Activated T-helper 9 cell treated with anti-CD3 and anti-CD28 coated beads, Interleukin-2, amount 50 U/mL, for 16 hours (primary cell): ENCODE measurements around the gene RTN4IP1.
"Not testable (repeated sequence)": the region's sequence is repeated elsewhere in the genome, so short reads cannot be mapped to it uniquely, and the experiment has no call there.

ENCODE experiments used
- DNase-seq: peaks from one replicate; pipeline ENCODE4 v3.0.0-alpha.2; 2020; ENCODE audit warnings: low read depth

RTN4IP1 gene

DNA sequence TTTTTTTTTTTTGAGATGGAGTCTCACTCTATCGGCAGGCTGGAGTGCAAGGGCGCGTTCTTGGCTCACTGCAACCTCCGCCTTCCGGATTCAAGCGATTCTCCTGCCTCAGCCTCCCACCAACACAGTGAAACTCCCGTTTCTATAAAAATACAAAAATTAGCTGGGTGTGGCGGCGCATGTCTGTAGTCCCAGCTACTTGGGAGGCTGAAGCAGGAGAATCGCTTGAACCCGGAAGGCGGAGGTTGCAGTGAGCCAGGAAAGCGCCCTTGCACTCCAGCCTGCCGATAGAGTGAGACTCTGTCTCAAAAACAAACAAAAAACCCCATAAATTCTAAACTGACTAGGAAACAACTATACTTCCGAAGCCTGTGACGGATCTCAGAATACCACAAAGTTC is 1.5 kb downstream of the RTN4IP1 start:
- DNase-seq: not testable (repeated sequence)

DNA sequence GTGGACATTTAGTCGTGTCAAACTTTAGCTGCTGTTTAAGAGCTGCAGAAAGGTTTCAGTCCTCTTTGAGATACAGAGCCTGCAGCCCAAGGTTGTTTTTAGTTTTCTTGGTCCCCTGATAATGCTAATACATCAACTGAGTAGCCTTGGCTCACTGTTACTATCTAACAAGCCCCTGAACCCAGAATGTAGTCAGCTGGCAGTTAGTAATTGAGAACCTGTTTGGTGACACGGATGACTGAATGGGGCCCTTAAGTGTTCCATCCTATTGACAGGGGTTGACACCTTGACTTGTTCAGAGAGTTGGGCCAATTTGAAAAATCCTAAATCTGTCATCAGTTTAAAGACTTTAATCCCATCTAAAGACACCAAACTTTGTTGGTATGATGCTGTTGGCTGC is 2.8 kb downstream of the RTN4IP1 start:
- DNase-seq: no peak

DNA sequence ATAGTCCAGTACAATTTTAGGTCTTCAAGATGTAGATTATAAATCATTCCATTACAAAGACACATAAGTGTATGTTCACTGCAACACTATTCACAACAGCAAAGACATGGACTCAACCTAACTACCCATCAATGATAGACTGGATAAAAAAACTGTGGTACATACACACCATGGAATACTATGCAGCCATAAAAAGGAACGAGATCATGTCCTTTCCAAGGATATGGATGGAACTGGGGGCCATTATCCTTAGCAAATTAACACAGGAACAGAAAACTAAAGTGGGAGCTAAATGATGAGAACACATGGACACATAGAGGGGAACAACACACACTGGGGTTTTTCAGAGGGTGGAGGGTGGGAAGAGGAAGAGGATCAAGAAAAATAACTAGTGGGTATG is 6.3 kb downstream of the RTN4IP1 start:
- DNase-seq: no peak

DNA sequence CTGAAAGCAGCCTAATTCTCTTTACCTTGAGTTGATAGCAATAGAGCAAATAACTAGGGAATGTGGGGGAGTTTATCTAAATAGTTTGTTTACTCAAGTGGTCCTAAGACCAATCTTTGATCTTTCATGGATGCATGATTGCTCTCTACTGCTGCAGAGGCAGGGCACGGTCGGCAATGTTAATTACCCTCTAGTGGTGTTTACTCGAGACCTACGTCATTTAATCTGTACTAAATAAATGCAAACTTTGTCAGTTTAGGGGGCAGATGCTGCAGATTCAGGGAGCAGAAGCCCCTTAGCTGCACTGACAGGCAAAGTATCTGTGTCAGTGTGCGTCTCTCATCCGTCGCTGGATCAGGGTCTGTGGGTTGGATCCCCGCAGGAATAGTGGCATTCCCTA is 6.9 kb downstream of the RTN4IP1 start:
- no peak for DNase-seq

DNA sequence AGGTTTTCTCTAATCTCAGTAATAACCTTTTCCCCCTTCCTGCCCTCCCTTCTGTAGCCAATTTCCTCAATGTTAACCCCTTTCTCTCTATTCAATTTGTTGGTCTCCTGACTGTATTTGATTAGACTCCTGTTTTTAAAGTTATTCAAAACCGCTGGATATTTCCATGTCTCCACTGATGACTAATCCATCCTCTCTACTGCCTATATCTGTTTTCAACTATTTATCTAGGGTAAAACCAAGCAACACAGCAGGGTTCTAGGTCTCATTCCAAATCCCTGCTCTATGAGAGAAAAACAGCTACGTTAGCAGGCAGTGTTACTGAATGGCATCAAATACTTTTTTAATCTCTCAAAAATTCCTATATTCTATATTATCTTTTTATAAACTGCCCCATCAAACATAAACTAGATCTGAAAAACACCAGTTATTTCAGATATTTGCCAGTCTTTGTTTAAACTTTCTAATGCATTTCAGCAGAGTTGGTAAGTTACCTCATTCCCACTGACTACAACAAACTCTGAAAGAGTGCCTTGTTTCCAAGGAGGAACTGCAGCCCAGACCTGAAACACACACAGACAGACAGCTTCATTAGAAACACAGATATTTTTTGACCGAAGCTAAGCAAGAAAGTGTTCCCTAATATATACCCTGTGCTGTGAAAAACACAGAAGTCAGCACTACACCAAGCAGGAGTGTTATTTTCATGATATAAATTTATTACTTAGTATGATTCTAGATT is 8.2 kb downstream of the RTN4IP1 start:
- DNase-seq: no peak

DNA sequence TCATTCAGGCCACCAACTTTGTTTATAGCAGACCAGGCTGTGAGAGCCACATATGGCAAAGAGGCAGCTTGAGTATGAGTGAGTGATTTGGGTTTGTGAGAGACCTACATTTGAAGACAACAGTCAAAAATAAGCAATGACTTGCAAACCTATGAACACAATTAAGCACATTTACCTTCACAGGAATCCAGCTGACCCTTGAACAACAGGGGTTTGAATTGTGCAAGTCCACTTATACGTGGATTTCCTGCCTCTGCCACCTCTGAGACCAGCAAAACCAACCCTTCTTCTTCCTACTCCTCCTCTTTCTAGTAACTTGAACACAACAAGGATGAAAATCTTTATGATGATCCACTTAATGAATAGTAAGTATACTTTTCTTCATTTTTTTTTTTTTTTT is 10.1 kb downstream of the RTN4IP1 start:
- DNase-seq: no peak

DNA sequence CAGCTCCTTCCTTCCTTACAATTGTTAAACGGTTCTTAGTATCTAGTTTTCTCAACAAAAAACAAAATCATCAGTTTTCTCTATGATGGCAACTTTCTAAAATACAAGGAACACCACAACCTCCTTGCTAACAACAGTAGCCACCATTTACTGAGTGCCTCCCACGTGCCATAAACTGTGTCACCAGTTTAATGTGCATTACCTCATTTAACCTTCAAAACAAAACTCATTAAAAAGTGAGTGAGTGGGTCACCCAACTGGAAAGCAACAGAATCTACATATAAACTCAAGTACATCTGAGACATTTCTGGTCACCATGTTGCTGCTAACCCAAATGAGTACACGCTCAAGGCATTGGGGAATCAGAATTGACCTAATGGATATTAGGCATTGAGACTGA is 11.0 kb downstream of the RTN4IP1 start:
- no peak for DNase-seq

DNA sequence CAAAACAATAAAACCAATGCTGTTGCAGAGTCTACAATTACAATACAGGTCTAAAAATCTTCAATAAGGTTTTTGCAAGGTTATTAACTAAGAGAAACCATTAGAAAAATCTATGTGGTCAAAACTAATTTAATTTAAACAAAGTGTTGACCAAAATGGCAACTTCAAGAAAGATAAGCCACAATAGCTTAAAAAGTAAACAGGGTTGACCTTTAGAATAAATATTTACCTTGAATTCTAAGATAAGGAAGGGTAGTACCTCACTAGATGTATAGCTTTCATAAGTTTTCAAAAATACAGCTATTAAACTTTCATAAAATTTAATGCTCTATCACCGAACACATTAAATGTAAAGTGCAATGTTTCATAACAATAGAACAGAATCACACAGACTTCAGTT is 11.4 kb downstream of the RTN4IP1 start:
- no peak for DNase-seq

DNA sequence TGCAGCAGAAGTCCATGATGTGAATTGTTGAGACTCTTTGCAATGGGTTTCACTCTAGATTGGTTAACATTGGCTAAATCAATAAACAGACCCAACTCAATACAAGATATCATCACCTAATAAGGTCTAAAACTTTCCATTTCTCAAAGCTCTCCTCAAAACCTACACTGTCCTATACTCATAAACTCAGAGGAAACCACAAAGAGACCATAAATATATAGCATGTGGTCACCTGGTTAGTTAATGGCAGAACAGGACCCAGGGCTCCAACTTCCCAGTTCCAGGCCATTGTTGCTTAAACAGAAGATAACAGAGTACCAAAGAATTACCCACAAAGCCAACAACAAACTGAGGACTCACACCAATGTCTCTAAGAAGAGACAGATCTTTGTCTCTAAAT is 12.0 kb downstream of the RTN4IP1 start:
- DNase-seq: no peak

DNA sequence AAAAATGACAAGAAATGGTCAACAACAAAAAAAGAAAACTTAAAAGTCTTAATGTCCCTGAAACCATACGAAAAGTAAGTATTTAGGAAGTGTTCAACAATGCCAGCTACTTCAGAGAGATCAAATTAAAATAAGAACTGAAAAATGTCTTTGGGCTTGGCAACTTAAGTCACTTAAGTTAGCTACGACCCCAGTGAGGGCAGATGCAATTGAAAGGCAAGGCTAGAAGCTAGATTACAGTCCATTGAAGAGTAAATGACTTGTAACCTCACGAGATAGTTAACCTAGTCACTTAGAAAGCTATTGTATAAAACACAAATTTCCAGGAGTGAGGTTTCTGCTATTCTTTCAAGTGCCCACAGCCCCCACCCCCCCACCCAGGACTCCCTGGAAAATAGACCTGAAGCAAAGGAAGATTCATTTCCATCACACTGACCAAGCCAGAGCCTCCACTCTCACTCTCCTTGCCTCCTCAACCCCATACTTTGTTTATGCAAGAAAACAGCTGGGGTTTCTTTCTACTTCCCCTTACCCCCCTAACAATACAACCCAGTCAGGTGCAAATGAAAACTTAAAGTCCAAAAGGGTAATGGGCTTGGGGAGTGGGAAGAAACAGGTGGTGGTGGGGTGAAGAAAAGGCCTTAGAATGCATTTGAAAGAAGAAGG is 14.6 kb downstream of the RTN4IP1 start:
- no peak for DNase-seq

DNA sequence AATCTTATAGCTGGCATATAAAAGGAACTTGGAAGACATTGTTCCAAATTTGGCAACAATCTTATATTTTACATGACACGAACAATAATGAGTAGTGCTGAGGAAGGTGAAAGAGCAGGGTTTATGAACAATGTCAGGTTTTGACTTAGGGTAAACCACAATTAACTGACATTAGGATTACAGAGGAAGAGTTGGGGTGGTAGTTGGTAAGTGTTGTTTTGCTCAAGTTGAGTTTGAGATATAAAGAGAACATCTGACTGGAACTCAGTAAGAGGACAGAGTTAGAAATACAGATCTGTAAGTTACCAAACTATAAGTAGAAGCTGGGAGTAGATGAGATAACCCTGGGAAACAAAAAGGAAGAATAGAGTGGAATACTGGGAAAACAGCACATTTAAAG is 15.1 kb downstream of the RTN4IP1 start:
- DNase-seq: no peak

DNA sequence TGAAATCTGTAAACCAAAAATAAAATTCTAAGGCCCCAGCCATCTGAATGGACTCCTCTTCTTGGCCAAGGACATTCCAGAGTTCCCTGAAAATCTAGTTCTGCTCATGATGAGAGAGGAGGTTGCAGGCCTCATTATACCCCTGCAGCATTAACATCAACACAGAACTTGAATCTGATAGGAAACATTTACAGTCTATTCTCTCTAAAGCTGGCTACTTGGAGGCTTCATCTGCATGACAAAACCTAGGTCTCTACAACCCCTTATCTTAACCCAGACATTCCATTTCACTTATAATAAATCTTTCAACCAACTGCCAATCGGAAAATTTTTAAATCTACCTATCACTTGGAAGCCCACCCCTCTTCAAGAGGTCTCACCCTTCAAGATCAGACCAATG is 15.7 kb downstream of the RTN4IP1 start:
- DNase-seq: no peak

DNA sequence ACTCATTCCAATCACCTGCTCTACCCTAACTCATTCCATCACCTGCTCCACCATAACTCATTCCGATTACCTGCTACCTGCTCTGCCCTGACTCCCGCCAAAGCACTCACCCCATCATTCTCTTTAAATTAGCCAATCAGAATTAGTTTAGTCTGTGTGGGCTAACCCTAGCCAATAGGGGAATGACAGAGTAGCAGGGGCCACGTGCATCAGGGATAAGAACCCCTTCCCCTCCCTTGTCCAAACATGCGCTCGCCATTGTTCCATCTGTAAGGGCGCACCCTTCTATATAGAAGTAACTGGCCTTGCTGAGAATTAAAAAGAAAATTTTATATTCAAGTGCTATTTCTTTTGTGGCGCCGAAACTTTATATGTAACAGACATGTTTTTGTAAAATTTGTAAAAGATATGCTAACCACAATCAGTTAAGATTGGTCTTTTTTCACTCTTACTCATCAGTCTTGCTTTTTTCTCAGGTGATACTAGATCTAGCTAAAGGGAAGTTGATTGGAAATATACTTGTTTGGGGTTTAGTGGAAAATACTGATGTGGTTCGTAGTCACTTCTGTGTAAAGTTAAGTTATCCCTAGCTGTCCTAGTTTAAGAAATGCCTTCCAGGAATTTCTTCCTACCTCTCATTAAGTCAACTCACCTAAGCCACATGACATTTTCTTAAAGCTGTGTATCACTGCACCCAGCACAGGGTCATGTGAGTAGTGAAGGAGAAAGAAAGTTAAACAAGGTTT is 16.5 kb downstream of the RTN4IP1 start:
- DNase-seq: no peak

DNA sequence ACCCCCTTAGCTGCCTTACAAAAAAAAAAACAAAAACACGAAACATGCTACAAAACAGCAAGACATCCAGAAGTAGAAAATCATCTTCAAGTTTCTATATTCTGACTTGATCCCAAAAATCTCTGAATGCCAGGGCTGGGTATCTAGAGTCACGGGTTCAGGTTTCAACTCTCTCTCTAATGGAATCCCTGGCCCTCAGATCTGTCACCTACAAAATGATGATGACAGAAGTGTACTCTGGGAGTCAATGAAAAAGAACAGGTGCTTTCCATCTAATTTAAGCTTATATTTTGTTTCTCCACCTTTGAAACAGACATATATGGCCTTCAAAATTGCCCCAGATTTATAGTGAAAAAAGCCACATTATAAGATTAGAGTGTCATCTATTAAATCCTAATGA is 18.3 kb downstream of the RTN4IP1 start:
- DNase-seq: no peak

DNA sequence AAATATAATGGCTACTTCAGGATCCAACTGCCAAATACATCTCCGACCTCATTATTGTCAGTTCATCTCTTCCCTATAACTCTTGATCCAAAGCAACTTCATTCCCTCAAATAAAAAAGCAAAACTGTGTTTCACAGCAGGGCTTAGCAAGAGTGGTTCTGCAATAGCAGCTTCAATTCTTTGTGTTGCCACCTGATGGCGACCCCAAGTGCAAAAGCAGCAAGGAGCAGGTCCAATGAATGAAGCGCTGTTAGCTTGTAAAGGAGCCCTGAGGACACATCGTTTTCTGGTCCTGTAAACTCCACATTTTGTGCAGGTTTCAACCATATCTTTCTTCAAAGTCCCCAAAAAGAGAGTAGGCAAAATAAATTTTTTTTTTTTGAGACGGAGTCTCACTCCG is 19.6 kb downstream of the RTN4IP1 start:
- DNase-seq: no peak

DNA sequence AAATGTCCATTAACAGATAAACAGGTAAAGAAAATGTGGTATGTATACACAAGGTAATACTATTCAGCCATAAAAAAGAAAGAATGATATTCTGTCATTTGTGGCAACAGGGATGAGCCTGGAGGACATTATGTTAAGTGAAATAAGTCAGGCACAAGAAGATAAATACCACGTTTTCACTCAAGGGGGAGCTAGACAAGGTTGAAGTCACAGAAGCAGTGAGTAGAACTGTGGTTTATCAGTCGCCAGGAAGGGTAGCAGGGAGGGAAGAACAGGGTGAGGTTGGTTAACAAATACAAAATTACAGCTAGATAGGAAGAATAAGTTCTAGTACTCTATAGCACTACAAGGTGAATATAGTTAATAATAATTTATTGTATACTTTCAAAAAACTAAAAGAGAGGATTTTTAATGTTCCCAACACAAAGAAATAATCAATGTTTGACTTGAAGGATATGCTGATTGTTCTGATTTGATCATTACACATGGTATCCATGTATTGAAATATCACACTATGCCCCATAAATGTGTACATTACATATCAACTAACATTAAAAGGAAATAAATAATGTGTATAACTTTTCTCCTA is 21.1 kb downstream of the RTN4IP1 start:
- no peak for DNase-seq

DNA sequence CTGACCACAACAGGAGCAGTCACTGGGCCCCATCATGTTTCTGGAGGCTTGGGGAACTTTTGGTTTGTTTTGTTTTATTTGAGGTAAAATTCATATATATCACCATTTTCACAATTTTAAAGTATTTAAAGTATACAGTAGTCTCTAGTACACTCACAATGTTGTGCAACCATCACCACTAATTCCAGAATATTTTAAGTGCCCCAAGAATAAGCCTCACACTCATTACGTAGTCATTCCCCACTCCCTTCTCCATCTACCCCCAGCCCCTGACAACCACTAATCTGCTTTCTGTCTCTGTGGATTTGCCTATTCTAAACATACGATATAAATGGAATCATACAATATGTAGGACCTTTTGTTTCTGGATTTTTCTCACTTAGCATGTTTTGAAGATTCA is 29.0 kb downstream of the RTN4IP1 start:
- DNase-seq: no peak

DNA sequence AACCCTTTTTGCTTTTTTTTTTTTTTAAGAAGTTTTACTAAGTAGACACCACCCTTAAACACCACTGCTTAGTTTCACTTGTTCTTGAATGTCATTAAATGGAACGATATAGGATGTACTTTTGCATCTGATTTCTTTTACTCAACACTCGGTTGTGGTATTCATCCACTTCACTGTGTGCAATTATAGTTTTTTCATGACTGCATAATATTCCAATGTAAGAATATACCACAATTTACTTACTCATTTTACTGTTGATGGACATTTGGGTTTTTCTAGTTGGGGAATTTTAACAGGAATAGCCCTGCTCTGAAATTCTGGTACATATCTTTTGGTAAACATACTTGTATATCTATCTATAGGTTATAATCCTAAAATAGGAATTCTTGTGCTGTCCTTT is 29.9 kb downstream of the RTN4IP1 start:
- no peak for DNase-seq

DNA sequence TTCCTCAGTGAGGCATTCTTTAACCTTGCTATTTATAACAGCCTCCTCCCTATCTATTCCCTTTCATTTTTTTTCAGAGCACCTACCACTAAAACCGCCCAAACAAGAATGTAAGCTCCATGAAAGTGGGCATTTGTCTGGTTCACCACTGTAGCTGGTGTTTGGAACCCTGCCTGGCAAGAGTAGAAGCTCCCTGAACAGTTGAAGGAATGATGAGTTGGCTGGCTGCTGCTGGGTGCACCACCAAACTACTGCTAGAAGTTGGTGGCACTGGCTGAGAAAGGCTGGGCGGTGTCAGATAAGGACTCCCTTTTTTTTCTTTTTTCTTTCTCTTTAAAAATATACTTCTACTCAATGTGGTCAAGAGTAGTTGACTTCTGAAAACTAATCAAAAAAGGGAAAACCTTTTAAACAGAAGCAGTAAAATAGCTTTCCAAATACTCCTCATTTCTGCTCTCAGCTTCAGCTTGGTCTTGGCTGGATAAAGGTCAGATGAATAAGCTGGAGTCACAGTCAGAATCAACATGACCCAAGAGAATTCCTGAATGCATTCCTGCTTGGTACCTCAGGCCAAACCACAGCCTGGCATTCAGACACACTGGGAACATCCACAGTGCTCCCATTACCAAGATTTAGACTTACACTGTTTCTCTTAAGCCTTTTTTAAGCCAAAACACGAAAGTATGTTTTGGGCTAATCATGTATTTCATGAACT is 38.0 kb downstream of the RTN4IP1 start:
- no peak for DNase-seq

DNA sequence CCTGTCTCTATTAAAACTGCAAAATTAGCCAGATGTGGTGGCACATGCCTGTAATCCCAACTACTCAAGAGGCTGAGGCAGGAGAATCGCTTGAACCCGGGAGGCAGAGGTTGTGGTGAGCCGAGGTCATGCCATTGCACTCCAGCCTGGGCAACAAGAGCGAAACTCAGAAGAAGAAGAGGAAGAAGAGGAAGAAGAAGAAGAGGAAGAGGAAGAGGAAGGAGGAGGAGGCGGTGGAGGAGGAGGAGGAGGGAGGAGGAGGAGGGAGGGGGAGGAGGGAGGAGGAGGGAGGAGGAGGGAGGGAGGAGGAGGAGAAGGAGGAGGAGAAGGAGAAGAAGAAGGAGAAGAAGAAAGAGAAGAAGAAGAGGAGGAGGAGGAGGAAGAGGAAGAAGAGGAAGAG is 40.4 kb downstream of the RTN4IP1 start:
- not testable (repeated sequence) for DNase-seq

DNA sequence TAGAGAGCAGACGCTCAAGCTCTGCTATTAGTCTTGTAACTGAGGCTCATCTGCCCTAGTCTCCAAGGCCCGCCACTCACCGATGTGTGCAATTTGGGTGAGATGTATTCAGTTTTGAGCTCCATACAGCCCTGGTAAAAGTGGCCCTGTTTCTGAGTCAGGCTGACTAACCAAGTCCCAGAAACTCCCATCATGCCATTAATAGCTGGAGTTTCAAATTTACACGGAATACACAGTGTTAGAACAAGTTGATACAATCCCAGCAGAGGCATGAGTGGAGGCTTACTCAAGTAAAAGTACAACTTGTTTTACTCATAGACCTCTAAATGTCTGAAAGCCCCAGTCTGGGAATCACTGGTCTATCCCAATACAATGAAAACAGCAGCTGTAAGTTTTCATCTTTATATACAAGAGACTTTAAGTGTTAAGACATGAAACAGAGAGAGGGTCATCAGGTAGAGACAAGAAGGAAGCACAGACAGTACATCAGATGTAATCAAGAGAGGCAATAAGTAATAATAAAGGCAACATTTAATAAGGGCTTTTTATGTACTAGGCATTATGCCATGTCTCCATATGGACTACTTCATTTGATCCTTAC is 42.4 kb downstream of the RTN4IP1 start:
- no peak for DNase-seq

DNA sequence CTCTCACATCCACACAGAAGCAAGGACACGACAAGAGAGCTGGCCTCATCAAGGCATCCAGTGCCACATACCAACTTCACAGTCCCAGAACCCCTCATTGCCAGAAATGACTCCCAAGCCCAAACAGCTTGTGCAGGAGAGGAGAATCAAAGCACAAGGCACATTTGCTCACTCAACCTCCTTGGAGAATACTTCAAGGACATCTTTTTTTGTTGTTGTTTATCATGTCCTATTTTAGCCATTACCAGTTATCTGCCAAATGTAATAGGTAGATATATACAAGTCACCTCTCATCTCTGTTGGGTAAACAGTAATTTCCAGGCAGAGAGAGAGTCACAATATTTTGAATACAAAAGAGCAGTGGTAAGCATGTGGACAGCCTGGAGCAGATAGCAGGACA is 47.8 kb downstream of the RTN4IP1 start:
- DNase-seq: no peak
